HG03571 (cell line): ENCODE data around the gene RAP1GDS1.
"Not testable (repeated sequence)": the region's sequence is repeated elsewhere in the genome, so short reads cannot be mapped to it uniquely, and the experiment has no call there.

Experiments used
- ATAC-seq: cut with Tn5 transposase; IDR thresholded peaks from one replicate; pipeline ENCODE4 v1.9.1; 2021; ENCODE audit not compliant: unreplicated experiment

Gene RAP1GDS1

DNA sequence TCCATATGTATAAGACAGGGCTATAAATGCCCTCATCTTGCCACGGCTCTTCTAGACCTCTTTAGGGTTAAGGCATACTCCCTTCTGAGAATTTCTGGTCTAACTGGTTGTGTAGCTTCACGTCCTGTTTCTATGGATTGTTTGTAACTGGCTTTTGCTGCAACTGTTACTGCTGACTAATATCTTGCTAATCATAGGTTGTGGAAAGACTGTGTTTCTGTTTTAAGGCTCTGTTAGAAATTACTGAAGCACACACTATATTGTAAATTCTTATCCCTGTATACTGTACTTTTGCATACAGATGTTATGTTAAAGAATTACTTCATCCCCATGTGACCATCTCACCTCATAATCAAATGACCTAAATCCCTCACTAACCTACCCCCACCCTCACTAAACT, 218.4 kb downstream of the RAP1GDS1 start:
- ATAC-seq, result not testable (repeated sequence)

DNA sequence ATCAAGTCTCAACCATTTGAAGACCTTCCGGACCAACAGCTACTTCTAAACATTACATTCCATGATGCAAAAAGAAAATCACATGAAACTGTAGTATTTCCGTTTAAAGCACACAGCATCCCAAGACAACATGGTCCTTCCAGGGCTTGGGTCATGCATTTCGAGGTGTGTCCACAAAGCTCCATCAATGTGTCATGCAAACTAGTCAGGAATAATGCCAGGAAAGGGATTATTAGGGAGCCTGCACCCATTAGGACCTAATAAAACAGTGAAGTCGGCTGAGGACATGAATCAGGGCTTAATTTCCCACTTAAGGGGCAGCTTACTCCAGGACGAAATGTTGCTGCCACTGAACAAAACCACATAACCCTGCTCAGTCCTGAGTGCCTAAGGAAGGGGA, 219.4 kb downstream of the RAP1GDS1 start:
- ATAC-seq, result no peak

DNA sequence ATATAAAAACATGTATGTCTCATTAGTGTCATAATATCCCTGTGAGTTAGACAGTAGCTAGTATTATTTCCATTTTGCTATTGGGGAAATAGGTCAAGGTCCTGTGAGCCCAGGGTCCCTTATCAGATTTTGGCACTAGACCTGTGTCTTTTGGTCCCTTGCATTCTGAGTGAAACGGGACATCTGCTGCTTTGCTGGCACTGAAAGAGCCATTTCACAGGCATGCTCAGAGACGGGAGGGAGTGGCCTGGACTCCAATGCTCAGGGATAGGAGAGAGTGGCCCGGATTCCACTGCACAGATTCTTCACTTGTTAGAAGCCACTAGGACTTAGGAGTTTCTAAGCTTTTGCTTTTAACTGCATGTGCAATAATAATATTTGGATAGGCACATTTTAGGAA, 220.0 kb downstream of the RAP1GDS1 start:
- no peak for ATAC-seq

DNA sequence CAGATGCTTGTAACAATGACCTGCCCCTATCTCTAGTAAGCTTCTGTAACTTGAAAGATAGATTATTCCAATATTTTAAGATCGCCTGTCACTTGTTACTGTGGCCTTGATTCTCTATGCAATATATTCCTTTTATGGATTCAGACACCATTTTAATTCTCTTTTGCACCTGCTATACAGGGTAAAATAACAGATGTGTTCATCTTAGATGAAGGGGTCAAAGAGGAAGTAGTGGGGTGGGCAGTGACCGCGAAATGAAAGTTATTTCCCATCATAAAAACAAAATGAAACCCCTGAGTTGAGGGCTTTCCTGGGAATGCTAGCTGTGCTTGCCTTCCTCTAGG, 221.3 kb downstream of the RAP1GDS1 start:
- ATAC-seq, result peak; percentile 5

DNA sequence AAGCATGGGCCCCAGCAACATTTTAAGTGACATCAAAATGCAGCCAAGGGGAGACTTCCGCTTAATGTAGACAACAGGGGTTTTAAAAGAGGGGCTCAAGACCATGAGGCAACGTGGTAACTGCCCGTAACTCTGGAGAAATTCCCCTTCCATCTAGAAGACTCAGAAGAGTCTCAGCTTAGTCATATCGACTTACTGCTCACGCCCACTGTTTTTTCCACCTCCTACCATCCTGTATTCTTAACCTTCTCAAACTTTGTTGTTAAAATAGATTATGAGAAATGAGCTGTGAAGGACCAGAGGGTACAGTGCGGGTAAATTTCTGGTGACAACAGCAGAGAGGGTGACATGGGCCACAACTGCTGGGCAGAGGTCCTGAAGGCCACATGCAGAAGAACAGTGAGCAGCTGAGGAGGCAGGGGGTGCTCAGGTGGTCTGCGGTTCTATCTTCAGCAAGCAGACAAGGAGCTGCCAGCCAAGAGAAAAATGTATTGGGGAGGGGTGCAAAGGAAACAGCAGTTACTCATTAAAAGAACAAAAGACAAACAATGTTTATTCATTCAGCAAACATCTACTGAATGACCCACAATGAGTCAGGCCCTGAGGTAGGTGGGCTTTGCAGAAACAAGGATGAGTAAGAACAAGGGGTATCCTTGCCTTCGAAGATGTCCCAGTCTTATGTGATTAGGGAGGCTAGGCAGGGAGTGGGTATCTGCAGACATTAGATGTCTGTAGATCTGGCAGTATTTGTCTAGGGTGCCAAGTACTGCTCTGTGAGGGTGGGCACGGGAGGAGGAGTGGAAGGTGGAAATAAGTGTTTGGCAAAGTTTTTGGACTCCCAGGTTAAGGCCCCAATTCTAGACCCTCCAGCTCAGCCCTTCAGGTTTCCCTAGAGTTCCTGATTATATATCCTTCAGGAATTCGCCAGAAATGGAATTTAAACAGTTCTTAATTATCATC, 221.9 kb downstream of the RAP1GDS1 start:
- ATAC-seq, result peak; percentile 72

DNA sequence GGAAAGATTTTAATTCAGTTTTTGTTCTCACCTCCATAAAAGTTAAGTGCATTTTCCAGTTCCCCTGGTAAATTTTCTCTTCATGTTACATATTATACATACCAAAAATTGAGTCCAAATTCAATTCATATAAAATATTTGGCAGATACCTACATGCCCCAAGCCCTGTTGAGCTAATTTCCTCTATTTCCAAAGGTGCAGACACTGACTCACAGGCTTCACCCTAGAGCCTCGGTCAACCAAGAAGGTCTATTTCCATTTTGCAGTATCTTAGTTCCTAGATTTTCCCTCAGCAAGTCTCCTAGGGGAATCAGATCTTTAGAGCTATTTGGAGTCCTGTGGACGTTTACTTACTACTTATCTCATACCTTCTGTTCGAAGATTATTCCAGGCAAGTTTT, 222.8 kb downstream of the RAP1GDS1 start:
- ATAC-seq, result no peak

DNA sequence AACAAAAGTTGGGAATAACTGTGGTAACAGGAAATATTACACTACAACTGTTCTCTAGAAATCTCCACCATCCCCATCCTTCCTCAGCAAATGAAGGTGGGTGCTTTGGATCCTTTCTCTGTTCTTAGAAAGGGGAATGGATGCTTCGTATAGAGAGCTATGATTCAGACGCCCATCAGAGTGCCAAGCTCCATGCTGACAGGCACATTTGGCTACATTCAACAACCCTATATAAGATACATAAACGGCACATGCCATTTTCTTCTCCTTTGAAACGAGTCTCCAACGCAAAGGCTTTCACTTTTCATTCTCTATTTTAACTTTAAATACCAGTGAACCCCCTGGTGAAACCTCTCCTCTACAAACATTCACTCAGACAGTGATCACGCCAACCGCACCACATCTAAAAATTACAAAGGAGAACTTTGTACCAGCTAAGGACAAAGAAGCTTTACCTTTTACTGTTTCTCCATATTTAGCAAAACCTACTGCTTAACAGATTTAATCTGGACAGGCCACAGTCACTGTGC, 224.7 kb downstream of the RAP1GDS1 start:
- ATAC-seq, result no peak

DNA sequence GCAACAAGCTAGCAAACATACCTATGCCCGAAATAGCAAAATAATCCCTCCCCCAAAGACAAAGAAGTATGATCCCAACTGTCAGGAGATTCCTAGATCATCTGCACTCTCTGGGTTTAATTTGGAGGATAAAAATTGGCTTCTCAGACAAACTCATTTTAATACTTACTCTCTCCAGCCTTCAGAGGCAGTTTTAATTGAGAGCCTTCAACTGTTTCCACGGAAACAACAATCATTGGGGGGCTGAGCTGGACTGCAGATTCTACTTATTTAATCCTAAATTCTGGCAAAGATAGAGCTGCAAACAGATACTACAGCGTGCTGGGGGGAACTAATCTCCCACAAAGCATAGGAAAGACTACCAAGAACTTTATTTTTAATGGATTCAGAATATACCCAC, 229.1 kb downstream of the RAP1GDS1 start:
- no peak for ATAC-seq

DNA sequence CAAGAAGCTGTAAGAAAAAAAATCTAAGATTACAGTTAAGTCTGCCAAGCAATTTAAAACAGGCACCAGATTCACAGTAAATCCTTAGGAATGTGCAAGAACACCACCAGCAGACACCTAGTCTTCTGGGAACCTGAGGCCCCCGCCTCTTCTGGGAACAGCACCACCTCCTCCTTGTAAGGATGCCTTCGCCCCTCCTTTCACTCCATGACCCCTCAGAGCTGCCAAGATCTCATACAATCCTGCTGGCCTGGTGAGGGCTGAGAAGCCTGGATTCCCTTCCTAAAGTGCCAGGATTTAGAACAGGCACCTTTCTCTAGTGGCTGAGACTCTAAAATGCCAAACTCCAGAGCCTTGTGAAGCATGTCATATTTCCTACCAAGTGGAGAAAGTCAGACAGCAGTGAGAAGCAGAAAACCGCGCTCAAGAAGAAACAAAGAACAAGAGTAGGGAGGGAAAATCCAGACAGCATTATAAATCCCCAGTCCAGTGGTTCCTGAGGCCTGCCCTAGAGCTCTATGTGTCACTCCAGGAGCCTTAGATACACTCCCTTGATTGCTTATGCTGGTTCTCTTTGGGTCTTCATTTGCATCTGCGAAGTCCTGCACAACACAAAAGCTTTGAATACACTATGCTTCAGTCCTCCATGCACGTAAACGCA, 230.8 kb downstream of the RAP1GDS1 start:
- ATAC-seq, result no peak

DNA sequence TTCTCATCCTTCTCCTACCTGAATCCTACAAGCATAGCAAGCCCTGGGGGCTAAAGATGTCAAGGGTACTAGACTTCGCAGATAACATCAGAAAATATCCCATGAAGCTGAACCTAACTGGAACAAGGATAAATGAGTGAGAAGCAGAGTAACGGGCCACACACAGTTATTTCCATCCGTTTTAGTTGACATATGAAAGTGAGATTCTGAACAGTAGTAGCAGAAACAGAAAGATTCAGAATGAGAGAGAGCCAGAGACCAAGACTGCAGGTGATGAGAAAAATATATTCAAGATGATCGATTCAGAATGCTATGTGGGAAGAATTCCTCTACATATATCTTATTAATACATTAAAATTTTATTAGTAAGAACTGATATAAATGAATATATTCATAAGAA, 232.1 kb downstream of the RAP1GDS1 start:
- ATAC-seq, result no peak
